Activated naive CD8-positive, alpha-beta T cell treated with anti-CD3 and anti-CD28 coated beads, Interleukin-2, amount 50 U/mL, for 24 hours (primary cell): ENCODE data around the gene FBXL20.
"Not testable (repeated sequence)": the region's sequence is repeated elsewhere in the genome, so short reads cannot be mapped to it uniquely, and the experiment has no call there.

Source experiments
- ATAC-seq: fragments of 150-1000 bp; cut with Tn5 transposase; one replicate; pipeline ENCODE4 v1.10.0; 2021
- DNase-seq: peaks from one replicate; pipeline ENCODE4 v3.0.0; 2021
- H3K27ac Mint-ChIP-seq: one replicate; pipeline ENCODE4 v1.8.0; 2021; ENCODE audit warnings: mild to moderate bottlenecking, mixed read lengths
- H3K27me3 Mint-ChIP-seq: one replicate; pipeline ENCODE4 v1.8.0; 2021; ENCODE audit warnings: mixed read lengths
- H3K36me3 Mint-ChIP-seq: one replicate; pipeline ENCODE4 v1.8.0; 2021; ENCODE audit warnings: low read depth, mixed read lengths
- H3K4me1 Mint-ChIP-seq: one replicate; pipeline ENCODE4 v1.8.0; 2021; ENCODE audit warnings: mixed read lengths
- H3K4me3 Mint-ChIP-seq: one replicate; pipeline ENCODE4 v1.8.0; 2021; ENCODE audit warnings: mild to moderate bottlenecking, moderate library complexity, mixed read lengths
- H3K9me3 Mint-ChIP-seq: one replicate; pipeline ENCODE4 v1.8.0; 2021; ENCODE audit warnings: mixed read lengths

The FBXL20 gene

DNA sequence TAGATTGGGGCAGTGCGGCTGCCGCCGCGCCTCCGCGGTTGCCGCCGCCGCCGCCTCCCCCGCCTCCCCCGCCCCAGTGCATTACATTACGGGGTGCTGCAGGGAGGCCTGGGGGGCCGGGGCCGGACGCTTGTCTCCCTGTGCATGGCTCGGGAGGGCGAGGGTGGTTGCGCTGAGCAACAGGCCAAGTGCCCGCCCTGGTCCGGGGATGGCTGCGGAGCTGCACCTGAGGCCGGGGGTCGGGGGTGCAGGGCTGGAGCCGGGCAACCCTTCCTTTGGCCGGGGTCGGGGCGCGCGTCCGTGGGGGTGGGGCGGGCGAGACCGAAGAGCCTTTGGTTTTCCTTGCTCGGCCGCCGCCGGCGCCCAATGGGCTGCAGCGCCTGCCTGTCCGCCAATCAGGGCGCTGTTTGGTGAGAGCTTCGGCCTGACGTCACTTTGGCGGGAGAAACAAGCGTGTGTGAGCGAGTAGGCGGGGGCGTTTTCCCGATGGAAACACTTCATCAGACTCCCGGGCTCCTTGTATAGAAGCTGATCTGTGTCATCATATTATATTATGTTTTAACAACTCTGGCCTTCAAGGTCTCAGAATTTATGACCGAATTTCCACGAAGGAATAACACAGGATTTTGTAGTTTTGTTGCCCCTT is 941 bp upstream of the FBXL20 start:
- peak; percentile 66 for ATAC-seq
- Mint-ChIP-seq H3K36me3 (peaks cover 6% of the 10 kb centered on the region), H3K9me3 (no peaks in the 10 kb centered on the region), H3K4me1 (peaks cover 65% of the 10 kb centered on the region), H3K27ac (peak overlapping the region; percentile 91), H3K4me3 (peak overlapping the region; percentile 89), H3K27me3 (no peaks in the 10 kb centered on the region)
- peak; percentile 95 for DNase-seq

- H3K4me1 Mint-ChIP-seq = peaks cover 58% of the 10 kb centered on the region
- H3K9me3 Mint-ChIP-seq = no peaks in the 10 kb centered on the region
- H3K4me3 Mint-ChIP-seq = peak overlapping the region; percentile 89
- no peaks in the 10 kb centered on the region for H3K27me3 Mint-ChIP-seq
- H3K27ac Mint-ChIP-seq = peak overlapping the region; percentile 68
- ATAC-seq (no peak), DNase-seq (peak; percentile 17)
- peaks cover 2% of the 10 kb centered on the region for H3K36me3 Mint-ChIP-seq
These were observed 647 bp downstream of the FBXL20 start for GRCh38 chr17:39400547-39401411.

GRCh38 chr17:39399791-39400190 is 1.6 kb downstream of the FBXL20 start:
- peaks cover 2% of the 10 kb centered on the region for H3K36me3 Mint-ChIP-seq
- no peaks in the 10 kb centered on the region for H3K27me3 Mint-ChIP-seq
- no peak for DNase-seq
- no peak overlapping the region for H3K27ac Mint-ChIP-seq
- peak overlapping the region; percentile 89 for H3K4me3 Mint-ChIP-seq
- peaks cover 51% of the 10 kb centered on the region for H3K4me1 Mint-ChIP-seq
- no peak for ATAC-seq
- no peaks in the 10 kb centered on the region for H3K9me3 Mint-ChIP-seq

DNA sequence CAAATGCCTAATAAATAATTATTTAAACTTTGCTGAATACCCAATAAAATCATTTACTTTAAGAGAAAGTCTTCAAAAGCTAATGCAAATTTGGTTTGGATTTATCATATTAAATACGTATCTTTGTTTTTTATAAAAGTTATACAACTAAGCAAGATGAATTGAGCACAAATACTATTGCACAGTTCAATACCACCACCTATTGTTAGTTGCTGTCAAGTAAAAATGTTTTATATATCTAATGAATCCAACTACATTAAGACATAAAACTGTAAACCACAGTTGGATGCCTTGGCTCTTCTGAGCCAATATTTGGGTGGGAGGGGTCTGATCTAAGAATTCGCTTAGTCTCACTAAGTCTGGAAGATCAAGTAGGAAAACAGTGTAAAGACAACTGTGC is 7.7 kb downstream of the FBXL20 start:
- no peak overlapping the region for H3K27ac Mint-ChIP-seq
- no peak for ATAC-seq
- no peak for DNase-seq
- H3K36me3 Mint-ChIP-seq = no peaks in the 10 kb centered on the region
- H3K9me3 Mint-ChIP-seq = no peaks in the 10 kb centered on the region
- no peaks in the 10 kb centered on the region for H3K27me3 Mint-ChIP-seq
- peaks cover 21% of the 10 kb centered on the region for H3K4me1 Mint-ChIP-seq
- H3K4me3 Mint-ChIP-seq = no peak overlapping the region

GRCh38 chr17:39391448-39391847 is 10.0 kb downstream of the FBXL20 start:
- peaks cover 9% of the 10 kb centered on the region for H3K4me1 Mint-ChIP-seq
- ATAC-seq = no peak
- H3K9me3 Mint-ChIP-seq = no peaks in the 10 kb centered on the region
- no peaks in the 10 kb centered on the region for H3K27me3 Mint-ChIP-seq
- DNase-seq = no peak
- H3K4me3 Mint-ChIP-seq = no peak overlapping the region
- no peak overlapping the region for H3K27ac Mint-ChIP-seq
- peaks cover 3% of the 10 kb centered on the region for H3K36me3 Mint-ChIP-seq

DNA sequence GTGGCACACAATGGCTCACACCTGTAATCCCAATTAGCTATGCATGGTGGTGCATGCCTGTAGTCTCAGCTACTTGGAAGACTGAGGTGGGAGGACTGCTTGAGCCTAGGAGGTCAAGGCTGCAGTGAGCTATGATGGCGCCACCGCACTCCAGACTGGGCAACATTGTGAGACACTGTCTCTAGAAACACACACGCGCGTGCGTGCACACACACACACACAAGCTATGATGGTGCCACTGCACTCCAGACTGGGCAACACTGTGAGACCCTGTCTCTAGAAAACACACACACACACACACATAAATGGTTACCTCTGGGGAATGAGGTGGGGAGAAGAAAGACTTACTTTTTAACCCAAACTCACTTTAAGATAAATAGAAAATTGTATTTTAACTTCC is 16.4 kb downstream of the FBXL20 start:
- H3K4me3 Mint-ChIP-seq = no peak overlapping the region
- no peaks in the 10 kb centered on the region for H3K27me3 Mint-ChIP-seq
- H3K27ac Mint-ChIP-seq = no peak overlapping the region
- peaks cover 3% of the 10 kb centered on the region for H3K36me3 Mint-ChIP-seq
- ATAC-seq = no peak
- H3K4me1 Mint-ChIP-seq = peaks cover 7% of the 10 kb centered on the region
- DNase-seq = no peak
- no peaks in the 10 kb centered on the region for H3K9me3 Mint-ChIP-seq

GRCh38 chr17:39380144-39380543 is 21.3 kb downstream of the FBXL20 start:
- no peak overlapping the region for H3K4me3 Mint-ChIP-seq
- DNase-seq = no peak
- H3K27me3 Mint-ChIP-seq = no peaks in the 10 kb centered on the region
- H3K9me3 Mint-ChIP-seq = no peaks in the 10 kb centered on the region
- H3K36me3 Mint-ChIP-seq = peaks cover 1% of the 10 kb centered on the region
- ATAC-seq = no peak
- H3K27ac Mint-ChIP-seq = no peak overlapping the region
- H3K4me1 Mint-ChIP-seq = peaks cover 27% of the 10 kb centered on the region

- H3K9me3 Mint-ChIP-seq = no peaks in the 10 kb centered on the region
- no peak for ATAC-seq
- H3K4me3 Mint-ChIP-seq = no peak overlapping the region
- no peak for DNase-seq
- H3K36me3 Mint-ChIP-seq = peaks cover 1% of the 10 kb centered on the region
- H3K4me1 Mint-ChIP-seq = peaks cover 24% of the 10 kb centered on the region
- H3K27me3 Mint-ChIP-seq = no peaks in the 10 kb centered on the region
- no peak overlapping the region for H3K27ac Mint-ChIP-seq
These were observed 25.0 kb downstream of the FBXL20 start for GRCh38 chr17:39376434-39376833.

- not testable (repeated sequence) for H3K27me3 Mint-ChIP-seq, H3K4me1 Mint-ChIP-seq, H3K27ac Mint-ChIP-seq, H3K4me3 Mint-ChIP-seq, DNase-seq, H3K36me3 Mint-ChIP-seq, H3K9me3 Mint-ChIP-seq, ATAC-seq
These were observed 33.6 kb downstream of the FBXL20 start for GRCh38 chr17:39367805-39368204.

DNA sequence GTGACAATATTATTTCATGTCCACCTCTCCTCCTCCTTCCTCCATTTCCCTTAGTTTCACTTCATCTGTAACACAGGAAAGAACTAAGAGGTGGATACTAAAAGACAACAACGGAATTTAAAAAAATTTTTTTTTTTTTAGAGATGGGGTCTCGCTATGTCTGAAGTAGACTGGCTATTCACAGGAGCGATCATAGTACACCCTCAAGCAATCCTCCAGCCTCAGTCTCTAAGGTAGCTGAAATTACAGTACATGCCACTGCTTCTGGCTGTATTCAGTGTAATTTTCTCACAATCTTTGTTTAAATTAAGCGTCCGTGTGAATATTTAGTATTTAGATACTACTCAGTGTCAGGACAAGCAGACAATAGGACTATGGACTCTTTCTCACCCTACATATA is 35.6 kb downstream of the FBXL20 start:
- H3K4me1 Mint-ChIP-seq = peaks cover 9% of the 10 kb centered on the region
- no peak overlapping the region for H3K4me3 Mint-ChIP-seq
- no peak overlapping the region for H3K27ac Mint-ChIP-seq
- H3K9me3 Mint-ChIP-seq = no peaks in the 10 kb centered on the region
- DNase-seq = no peak
- ATAC-seq = no peak
- H3K27me3 Mint-ChIP-seq = no peaks in the 10 kb centered on the region
- H3K36me3 Mint-ChIP-seq = no peaks in the 10 kb centered on the region

DNA sequence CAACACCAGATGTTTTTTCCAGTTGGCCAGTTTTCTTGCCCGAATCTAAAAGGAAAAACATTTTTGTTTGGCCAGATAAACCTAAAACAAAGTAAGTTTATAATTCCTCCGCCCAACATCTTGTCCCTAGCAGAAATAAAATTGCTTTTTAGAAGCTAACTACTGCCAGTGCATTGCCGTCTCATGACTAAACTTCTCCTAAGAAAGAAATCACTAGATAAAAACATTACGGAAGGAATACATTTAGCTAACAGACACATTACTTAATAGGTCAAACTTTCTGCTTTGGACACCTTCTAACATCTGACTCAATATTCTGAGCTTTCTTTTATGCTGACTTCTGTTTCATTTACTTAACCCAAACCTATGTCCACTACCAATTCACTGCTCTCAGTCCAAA is 36.2 kb downstream of the FBXL20 start:
- H3K9me3 Mint-ChIP-seq = no peaks in the 10 kb centered on the region
- no peaks in the 10 kb centered on the region for H3K36me3 Mint-ChIP-seq
- ATAC-seq = no peak
- H3K4me1 Mint-ChIP-seq = peaks cover 12% of the 10 kb centered on the region
- no peaks in the 10 kb centered on the region for H3K27me3 Mint-ChIP-seq
- no peak for DNase-seq
- no peak overlapping the region for H3K27ac Mint-ChIP-seq
- H3K4me3 Mint-ChIP-seq = no peak overlapping the region

- Mint-ChIP-seq H3K4me1 (peaks cover 14% of the 10 kb centered on the region), H3K4me3 (no peak overlapping the region), H3K9me3 (no peaks in the 10 kb centered on the region), H3K27ac (no peak overlapping the region), H3K36me3 (no peaks in the 10 kb centered on the region), H3K27me3 (no peaks in the 10 kb centered on the region)
- no peak for DNase-seq
- ATAC-seq = no peak
These were observed 37.0 kb downstream of the FBXL20 start for GRCh38 chr17:39364236-39365025.

DNA sequence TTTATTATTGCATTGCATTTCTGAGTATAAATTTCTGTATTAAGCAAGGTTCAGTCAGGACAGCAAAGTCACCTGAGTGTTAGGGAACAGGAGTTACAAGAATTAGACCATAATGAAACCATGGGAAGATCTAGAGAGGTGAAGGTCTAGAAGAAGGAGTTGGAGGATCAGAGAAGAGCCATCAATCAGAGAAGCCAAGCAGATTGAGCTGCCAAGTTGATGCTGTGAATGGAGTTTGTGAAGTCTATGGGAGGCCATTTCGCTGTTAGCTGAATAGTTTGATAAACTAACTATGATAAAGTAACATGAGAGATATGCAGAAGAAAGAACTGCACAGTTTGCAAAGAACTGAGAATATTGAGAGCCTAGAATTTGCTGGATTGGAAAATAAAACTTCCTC is 40.4 kb downstream of the FBXL20 start:
- H3K9me3 Mint-ChIP-seq = no peaks in the 10 kb centered on the region
- H3K4me1 Mint-ChIP-seq = peaks cover 14% of the 10 kb centered on the region
- DNase-seq = no peak
- ATAC-seq = no peak
- H3K36me3 Mint-ChIP-seq = no peaks in the 10 kb centered on the region
- H3K27me3 Mint-ChIP-seq = no peaks in the 10 kb centered on the region
- H3K4me3 Mint-ChIP-seq = no peak overlapping the region
- H3K27ac Mint-ChIP-seq = no peak overlapping the region

- DNase-seq (no peak), ATAC-seq (no peak)
- Mint-ChIP-seq H3K36me3 (no peaks in the 10 kb centered on the region), H3K27ac (no peak overlapping the region), H3K9me3 (no peaks in the 10 kb centered on the region), H3K4me3 (no peak overlapping the region), H3K27me3 (no peaks in the 10 kb centered on the region), H3K4me1 (peaks cover 12% of the 10 kb centered on the region)
These were observed 40.9 kb downstream of the FBXL20 start for GRCh38 chr17:39360537-39360936.

DNA sequence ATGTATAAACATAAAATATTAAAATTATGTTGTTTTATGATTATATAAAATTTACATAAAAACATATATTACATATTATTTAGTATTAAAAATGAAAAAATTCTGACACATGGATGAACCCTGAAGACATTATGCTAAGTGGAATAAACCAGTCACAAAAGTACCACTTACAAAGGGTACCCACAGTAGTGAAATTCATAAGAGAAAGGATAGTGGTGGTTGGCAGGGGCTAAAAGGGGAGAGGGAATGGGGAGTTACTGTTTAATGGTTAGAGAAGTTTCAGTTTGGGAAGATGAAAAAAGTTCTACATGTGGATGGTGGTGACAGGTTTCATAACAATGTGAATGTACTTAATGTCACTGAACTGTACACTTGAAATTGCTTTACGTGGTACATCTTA is 41.4 kb downstream of the FBXL20 start:
- peaks cover 9% of the 10 kb centered on the region for H3K4me1 Mint-ChIP-seq
- H3K27me3 Mint-ChIP-seq = no peaks in the 10 kb centered on the region
- H3K27ac Mint-ChIP-seq = no peak overlapping the region
- no peak for DNase-seq
- H3K4me3 Mint-ChIP-seq = no peak overlapping the region
- peak; percentile 57 for ATAC-seq
- no peaks in the 10 kb centered on the region for H3K36me3 Mint-ChIP-seq
- no peaks in the 10 kb centered on the region for H3K9me3 Mint-ChIP-seq
